CD8-positive, alpha-beta memory T cell (primary cell): ENCODE results near the gene TOGARAM2. TPM values are rescaled to one million over a fixed set of nuclear protein-coding genes. Genes with fewer than 3 reads are reported as not detected.
A peak's percentile ranks its signal among the peaks of the same experiment; 100 is the strongest.

ENCODE experiments used
- CTCF ChIA-PET: fragments of 350-600 bp; sonication (Branson Sonifier 250); formaldehyde crosslinking; loops from one replicate; lab custom pipeline; 2021; ENCODE audit warnings: antibody characterized with exemption; lab: Charles Lee
- POLR2A ChIA-PET: fragments of 350-600 bp; sonication (Branson Sonifier 250); formaldehyde crosslinking; loops from one replicate; lab custom pipeline; 2021; ENCODE audit warnings: antibody characterized with exemption; lab: Charles Lee
- DNase-seq, 5 donors: peaks; one replicate each; pipeline versions ENCODE4 v3.0.0 to v3.0.0-alpha.2; 2020 to 2022; ENCODE audit warnings: mixed read lengths in 1 of 5
- H3K27ac ChIP-seq: one replicate; pipeline ENCODE4 v1.7.0; 2013; ENCODE audit warnings: low read depth, mild to moderate bottlenecking, low read length, moderate library complexity
- H3K27me3 ChIP-seq: 2 replicates; pipeline ENCODE4 v1.7.0; 2013; ENCODE audit warnings: low read length, mild to moderate bottlenecking; ENCODE audit not compliant: insufficient read depth, poor library complexity, severe bottlenecking
- H3K36me3 ChIP-seq: 2 replicates; pipeline ENCODE4 v1.7.0; 2013; ENCODE audit warnings: mild to moderate bottlenecking, low read length, moderate library complexity; ENCODE audit not compliant: insufficient read depth
- H3K4me1 ChIP-seq: 2 replicates; pipeline ENCODE4 v1.7.0; 2013; ENCODE audit warnings: mild to moderate bottlenecking, low read length, moderate library complexity; ENCODE audit not compliant: insufficient read depth
- H3K4me3 ChIP-seq: 2 replicates; pipeline ENCODE4 v1.7.0; 2013; ENCODE audit warnings: mild to moderate bottlenecking, low read length
- H3K9me3 ChIP-seq: 2 replicates; pipeline ENCODE4 v1.7.0; 2013; ENCODE audit warnings: mild to moderate bottlenecking, low read length
- H3K27ac Mint-ChIP-seq, 8 donors: one replicate each; pipeline ENCODE4 v1.8.0; 2020 to 2021; ENCODE audit warnings: mixed read lengths in 8 of 8, mild to moderate bottlenecking in 6 of 8, inconsistent platforms in 3 of 8, moderate library complexity in 3 of 8
- H3K27me3 Mint-ChIP-seq, 2 donors: one replicate each; pipeline ENCODE4 v1.8.0; 2020 to 2021; ENCODE audit warnings: mixed read lengths in 2 of 2, mild to moderate bottlenecking in 1 of 2, moderate library complexity in 1 of 2
- H3K36me3 Mint-ChIP-seq, 3 donors: one replicate each; pipeline ENCODE4 v1.8.0; 2020 to 2021; ENCODE audit warnings: mixed read lengths in 3 of 3, inconsistent platforms in 1 of 3, mild to moderate bottlenecking in 1 of 3
- H3K4me1 Mint-ChIP-seq, 3 donors: one replicate each; pipeline ENCODE4 v1.8.0; 2020 to 2021; ENCODE audit warnings: mixed read lengths in 3 of 3, inconsistent platforms in 1 of 3, mild to moderate bottlenecking in 1 of 3
- H3K4me3 Mint-ChIP-seq, 7 donors: one replicate each; pipeline ENCODE4 v1.8.0; 2020 to 2021; ENCODE audit warnings: mixed read lengths in 7 of 7, mild to moderate bottlenecking in 6 of 7, moderate library complexity in 4 of 7, inconsistent platforms in 2 of 7
- H3K9me3 Mint-ChIP-seq, 5 donors: one replicate each; pipeline ENCODE4 v1.8.0; 2020 to 2022; ENCODE audit warnings: mixed read lengths in 5 of 5, mild to moderate bottlenecking in 3 of 5, moderate library complexity in 2 of 5, inconsistent platforms in 1 of 5
- polyA plus RNA-seq: library from polyadenylated mRNA; unstranded; fragments of 300-500 nt; fragmentation: Illumina TruSeq; gene quantifications from one replicate; pipeline ENCODE4 v1.2.3, GENCODE V29; 2021
- total RNA-seq, 2 experiments: library from RNA; stranded (reverse); gene quantifications; one replicate each; pipeline ENCODE4 v1.2.3, GENCODE V29; 2021

The TOGARAM2 gene
- total and polyA plus RNA-seq, 3 experiments from 2014 or later: 2.5 to 5.2 (median 5.0) TPM

DNA sequence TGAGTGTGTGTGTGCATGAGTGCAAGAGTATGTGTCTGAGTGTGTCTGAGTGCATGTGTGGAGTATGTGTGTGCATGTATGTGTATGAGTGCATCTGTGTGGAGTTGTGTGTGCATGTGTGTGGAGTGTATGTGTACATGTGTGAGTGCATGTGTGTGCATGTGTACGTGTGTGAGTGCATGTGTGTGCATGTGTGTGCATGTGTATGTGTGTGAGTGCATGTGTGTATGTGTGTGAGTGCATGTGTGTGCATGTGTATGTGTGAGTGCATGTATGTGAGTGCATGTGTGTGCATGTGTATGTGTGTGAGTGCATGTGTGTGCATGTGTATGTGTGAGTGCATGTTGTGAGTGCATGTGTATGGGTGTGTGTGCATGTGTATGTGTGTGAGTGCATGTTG lies 23.7 kb downstream of the TOGARAM2 start:
- Mint-ChIP-seq H3K4me1 (peaks cover 37 to 39% (median 39%) of the 10 kb centered on the region in 3 donors), H3K27me3 (peaks cover 0 to 3% of the 10 kb centered on the region in 2 donors), H3K4me3 (no peak overlapping the region), H3K9me3 (no peaks in the 10 kb centered on the region), H3K36me3 (no peaks in the 10 kb centered on the region), H3K27ac (no peak overlapping the region)
- no peaks in the 10 kb centered on the region for H3K9me3 ChIP-seq
- no peak overlapping the region for H3K27ac ChIP-seq
- peaks cover 41% of the 10 kb centered on the region for H3K4me1 ChIP-seq
- no peak for DNase-seq
- POLR2A ChIA-PET: no interaction called here
- no peak overlapping the region for H3K4me3 ChIP-seq
- no peaks in the 10 kb centered on the region for H3K27me3 ChIP-seq
- no peaks in the 10 kb centered on the region for H3K36me3 ChIP-seq
- CTCF ChIA-PET: no interaction called here

DNA sequence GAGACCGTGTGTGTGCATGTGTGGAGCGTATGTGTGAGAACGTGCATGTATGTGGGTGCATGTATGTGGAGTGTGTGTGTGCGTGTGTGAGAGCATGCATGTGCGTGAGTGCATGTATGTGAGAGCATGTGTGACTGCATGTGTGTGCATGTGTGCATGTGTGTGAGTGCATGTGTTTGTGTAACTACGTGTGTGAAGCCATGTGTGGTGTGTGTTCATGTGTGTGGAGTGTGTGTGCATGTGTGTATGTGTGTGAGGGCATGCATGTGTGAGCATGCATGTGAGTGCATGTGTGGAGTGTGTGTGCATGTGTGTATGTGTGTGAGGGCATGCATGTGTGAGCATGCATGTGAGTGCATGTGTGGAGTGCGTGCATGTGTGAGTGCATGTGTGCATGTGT lies 24.2 kb downstream of the TOGARAM2 start:
- no peaks in the 10 kb centered on the region for H3K36me3 Mint-ChIP-seq
- no peaks in the 10 kb centered on the region for H3K9me3 ChIP-seq
- no peak for DNase-seq
- H3K4me3 Mint-ChIP-seq: no peak overlapping the region
- peaks cover 37 to 39% (median 39%) of the 10 kb centered on the region in 3 donors for H3K4me1 Mint-ChIP-seq
- H3K27me3 ChIP-seq: no peaks in the 10 kb centered on the region
- CTCF ChIA-PET: no interaction called here
- peaks cover 41% of the 10 kb centered on the region for H3K4me1 ChIP-seq
- H3K4me3 ChIP-seq: no peak overlapping the region
- H3K27me3 Mint-ChIP-seq: peaks cover 0 to 4% of the 10 kb centered on the region in 2 donors
- no peak overlapping the region for H3K27ac Mint-ChIP-seq
- no peaks in the 10 kb centered on the region for H3K9me3 Mint-ChIP-seq
- no peaks in the 10 kb centered on the region for H3K36me3 ChIP-seq
- H3K27ac ChIP-seq: no peak overlapping the region
- POLR2A ChIA-PET: no interaction called here

GRCh38 chr2:29006092-29006979 lies 25.2 kb downstream of the TOGARAM2 start:
- H3K9me3 ChIP-seq: no peaks in the 10 kb centered on the region
- Mint-ChIP-seq H3K27me3 (peaks cover 0 to 4% of the 10 kb centered on the region in 2 donors), H3K4me1 (peaks cover 37 to 40% (median 40%) of the 10 kb centered on the region in 3 donors), H3K4me3 (no peak overlapping the region), H3K27ac (no peak overlapping the region), H3K9me3 (no peaks in the 10 kb centered on the region), H3K36me3 (no peaks in the 10 kb centered on the region)
- H3K27ac ChIP-seq: no peak overlapping the region
- POLR2A ChIA-PET: no interaction called here
- no peak for DNase-seq
- H3K27me3 ChIP-seq: no peaks in the 10 kb centered on the region
- H3K4me1 ChIP-seq: peaks cover 42% of the 10 kb centered on the region
- H3K4me3 ChIP-seq: no peak overlapping the region
- H3K36me3 ChIP-seq: no peaks in the 10 kb centered on the region
- CTCF ChIA-PET: no interaction called here

- CTCF ChIA-PET: no interaction called here
- H3K4me3 ChIP-seq: no peak overlapping the region
- Mint-ChIP-seq H3K9me3 (no peaks in the 10 kb centered on the region), H3K36me3 (no peaks in the 10 kb centered on the region), H3K4me3 (no peak overlapping the region), H3K4me1 (peaks cover 39 to 41% (median 40%) of the 10 kb centered on the region in 3 donors), H3K27ac (no peak overlapping the region), H3K27me3 (peaks cover 0 to 6% of the 10 kb centered on the region in 2 donors)
- no peak overlapping the region for H3K27ac ChIP-seq
- H3K4me1 ChIP-seq: peaks cover 42% of the 10 kb centered on the region
- no peaks in the 10 kb centered on the region for H3K27me3 ChIP-seq
- no peaks in the 10 kb centered on the region for H3K36me3 ChIP-seq
- H3K9me3 ChIP-seq: no peaks in the 10 kb centered on the region
- DNase-seq: no peak
- POLR2A ChIA-PET: no interaction called here
These were observed 25.8 kb downstream of the TOGARAM2 start for GRCh38 chr2:29006980-29007301.

DNA sequence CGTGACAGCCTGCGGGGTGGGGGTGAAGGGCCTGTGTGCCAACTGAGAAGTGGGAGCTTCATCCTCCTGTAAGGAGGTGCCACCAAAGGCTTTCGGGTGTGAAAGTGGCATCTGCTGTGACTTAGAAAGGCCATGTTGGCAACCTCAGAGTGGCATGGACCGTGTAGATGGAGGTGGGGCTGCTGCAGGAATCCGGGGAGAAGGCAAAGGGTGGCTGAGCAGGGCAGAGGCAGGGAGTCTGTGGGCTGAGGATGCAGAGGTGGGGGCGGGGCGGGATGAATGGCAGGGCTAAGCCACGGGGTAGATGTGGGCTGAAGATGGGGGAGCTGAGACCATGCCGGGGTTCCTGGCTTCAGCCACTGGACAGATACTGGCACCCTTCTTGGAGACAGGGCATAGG lies 28.2 kb downstream of the TOGARAM2 start:
- H3K36me3 Mint-ChIP-seq: no peaks in the 10 kb centered on the region
- no peaks in the 10 kb centered on the region for H3K9me3 Mint-ChIP-seq
- peak overlapping the region in 6 of 7 donors; percentile 26 to 96 (median 79) for H3K4me3 Mint-ChIP-seq
- POLR2A ChIA-PET: interaction anchor here (1.0 kb wide), 1 partner anchor 108 kb away, joined by 4 read pairs; no protein-coding TSS in a partner anchor
- Histone ChIP-seq H3K27me3 (no peaks in the 10 kb centered on the region), H3K4me3 (no peak overlapping the region), H3K4me1 (peaks cover 59% of the 10 kb centered on the region), H3K27ac (peak overlapping the region; percentile 93), H3K9me3 (no peaks in the 10 kb centered on the region), H3K36me3 (no peaks in the 10 kb centered on the region)
- H3K27ac Mint-ChIP-seq: peak overlapping the region; percentile 96 to 100 (median 99)
- no peak for DNase-seq
- H3K27me3 Mint-ChIP-seq: peaks cover 0 to 6% of the 10 kb centered on the region in 2 donors
- CTCF ChIA-PET: no interaction called here
- H3K4me1 Mint-ChIP-seq: peaks cover 55 to 59% (median 57%) of the 10 kb centered on the region in 3 donors

GRCh38 chr2:29009711-29010677 lies 28.9 kb downstream of the TOGARAM2 start:
- Mint-ChIP-seq H3K27me3 (peaks cover 0 to 6% of the 10 kb centered on the region in 2 donors), H3K36me3 (peaks cover 0 to 1% (median 0%) of the 10 kb centered on the region in 3 donors), H3K9me3 (no peaks in the 10 kb centered on the region), H3K4me1 (peaks cover 62 to 66% (median 64%) of the 10 kb centered on the region in 3 donors), H3K4me3 (peak overlapping the region; percentile 26 to 96 (median 78)), H3K27ac (peak overlapping the region; percentile 96 to 100 (median 99))
- ChIA-PET POLR2A (interaction anchor here (0.5 to 3.0 kb wide), 3 partner anchors 9 to 107 kb away, joined by 3 to 36 read pairs (median 4); no protein-coding TSS in a partner anchor), CTCF (interaction anchor here (0.7 to 7.6 kb wide), 8 partner anchors 10 to 110 kb away, joined by 3 to 45 read pairs (median 4); no protein-coding TSS in a partner anchor)
- no peaks in the 10 kb centered on the region for H3K27me3 ChIP-seq
- peak; percentile 14 to 72 (median 58) for DNase-seq
- H3K4me1 ChIP-seq: peaks cover 66% of the 10 kb centered on the region
- H3K36me3 ChIP-seq: no peaks in the 10 kb centered on the region
- H3K4me3 ChIP-seq: peak overlapping the region; percentile 22
- H3K9me3 ChIP-seq: no peaks in the 10 kb centered on the region
- peak overlapping the region; percentile 93 for H3K27ac ChIP-seq

- Mint-ChIP-seq H3K4me3 (peak overlapping the region; percentile 78 to 96 (median 80)), H3K4me1 (peaks cover 72 to 76% (median 74%) of the 10 kb centered on the region in 3 donors), H3K9me3 (no peaks in the 10 kb centered on the region), H3K27me3 (peaks cover 0 to 6% of the 10 kb centered on the region in 2 donors), H3K36me3 (peaks cover 0 to 1% (median 0%) of the 10 kb centered on the region in 3 donors), H3K27ac (peak overlapping the region; percentile 96 to 100 (median 99))
- no peaks in the 10 kb centered on the region for H3K9me3 ChIP-seq
- POLR2A ChIA-PET: interaction anchor here (0.5 to 7.0 kb wide), 7 partner anchors 10 to 1965 kb away, joined by 3 to 83 read pairs (median 4); partner anchors contain the start of genes CLIP4 and YPEL5
- H3K36me3 ChIP-seq: no peaks in the 10 kb centered on the region
- H3K4me1 ChIP-seq: peaks cover 76% of the 10 kb centered on the region
- H3K27ac ChIP-seq: peak overlapping the region; percentile 93
- CTCF ChIA-PET: interaction anchor here (0.7 to 7.6 kb wide), 9 partner anchors 8 to 109 kb away, joined by 3 to 45 read pairs (median 5); no protein-coding TSS in a partner anchor
- H3K4me3 ChIP-seq: peak overlapping the region; percentile 22
- DNase-seq: peak; percentile 60 to 84 (median 63)
- no peaks in the 10 kb centered on the region for H3K27me3 ChIP-seq
These were observed 29.8 kb downstream of the TOGARAM2 start for GRCh38 chr2:29010946-29011345.
